ENCODE measurements around the gene ZFAND4. TPM values are rescaled to one million over a fixed set of nuclear protein-coding genes. Genes with fewer than 3 reads are reported as not detected.

The ZFAND4 gene
- total RNA-seq, 4 donors from 2014 or later = 22.2 to 27.8 (median 23.0) TPM

- WGBS, 2 donors = 92 to 93% methylated on average over 4 of the region's 4 CpGs
- intact Hi-C loops (cut with DNase I; ENCODE audit: low total_unique reads) = no loop called here
- DNase-seq (ENCODE audit: low spot score in 2 of 2) = no peak
- no peak overlapping the region for H3K4me3 ChIP-seq (ENCODE audit: low read depth, poor library complexity, severe bottlenecking)
- TF ChIP-seq POLR2A (IDR thresholded peaks at IDR 0.05) = no peak
- TF ChIP-seq CTCF (IDR thresholded peaks at IDR 0.05) = no peak
Observed at GRCh38 chr10:45640941-45641340, 31.6 kb downstream of the ZFAND4 start.

- H3K4me3 ChIP-seq (ENCODE audit: low read depth, poor library complexity, severe bottlenecking) = no peak overlapping the region
- TF ChIP-seq POLR2A (IDR thresholded peaks at IDR 0.05) (no peak), CTCF (IDR thresholded peaks at IDR 0.05) (no peak)
- WGBS, 2 donors = 83 to 91% methylated on average over 1 of the region's 1 CpG
- DNase-seq (ENCODE audit: low spot score in 2 of 2) = no peak
- intact Hi-C loops (cut with DNase I; ENCODE audit: low total_unique reads) = no loop called here
Observed at GRCh38 chr10:45640049-45640448, 32.5 kb downstream of the ZFAND4 start.

GRCh38 chr10:45627412-45628048, 45.0 kb downstream of the ZFAND4 start:
- H3K4me3 ChIP-seq (ENCODE audit: low read depth, poor library complexity, severe bottlenecking) = no peak overlapping the region
- TF ChIP-seq POLR2A (IDR thresholded peaks at IDR 0.05) = no peak
- no peak for DNase-seq (ENCODE audit: low spot score in 2 of 2)
- 86% methylated on average over 5 of the region's 5 CpGs for WGBS, 2 donors
- intact Hi-C loops (cut with DNase I; ENCODE audit: low total_unique reads) = no loop called here

- H3K4me3 ChIP-seq (ENCODE audit: low read depth, poor library complexity, severe bottlenecking) = no peak overlapping the region
- intact Hi-C loops (cut with DNase I; ENCODE audit: low total_unique reads) = no loop called here
- DNase-seq (ENCODE audit: low spot score in 2 of 2) = no peak
- 89 to 93% methylated on average over 3 of the region's 3 CpGs for WGBS, 2 donors
- no peak for TF ChIP-seq CTCF (IDR thresholded peaks at IDR 0.05)
- no peak for TF ChIP-seq POLR2A (IDR thresholded peaks at IDR 0.05)
Observed at GRCh38 chr10:45625879-45626278, 46.7 kb downstream of the ZFAND4 start.

GRCh38 chr10:45624724-45625123, 47.8 kb downstream of the ZFAND4 start:
- DNase-seq (ENCODE audit: low spot score in 2 of 2) = no peak
- intact Hi-C loops (cut with DNase I; ENCODE audit: low total_unique reads) = no loop called here
- TF ChIP-seq CTCF (IDR thresholded peaks at IDR 0.05) = no peak
- no peak overlapping the region for H3K4me3 ChIP-seq (ENCODE audit: low read depth, poor library complexity, severe bottlenecking)
- 95 to 97% methylated on average over 6 of the region's 6 CpGs for WGBS, 2 donors

GRCh38 chr10:45614869-45615268, 57.7 kb downstream of the ZFAND4 start:
- WGBS, 2 donors = 85 to 97% methylated on average over 1 of the region's 1 CpG
- intact Hi-C loops (cut with DNase I; ENCODE audit: low total_unique reads) = no loop called here
- no peak overlapping the region for H3K4me3 ChIP-seq (ENCODE audit: low read depth, poor library complexity, severe bottlenecking)
- TF ChIP-seq CTCF (IDR thresholded peaks at IDR 0.05) (no peak), POLR2A (IDR thresholded peaks at IDR 0.05) (no peak)
- DNase-seq (ENCODE audit: low spot score in 2 of 2) = no peak
